Mammary epithelial cell (primary cell): Measurements from ENCODE around the gene ELMOD3.

Experiments
- EZH2 ChIP-seq: IDR thresholded peaks from 2 replicates; pipeline ENCODE4 v1.6.1; 2012; ENCODE audit warnings: low read length, inconsistent platforms, borderline replicate concordance
- TF ChIP-seq, protein P1 (sequence below), 2 donors: IDR thresholded peaks in 1 of 2; conservative IDR thresholded peaks in 1 of 2; 2 replicates each; pipeline ENCODE4 v1.5.1; 2011 to 2012; ENCODE audit warnings: inconsistent platforms in 2 of 2, low read length in 2 of 2, mild to moderate bottlenecking in 2 of 2, control low read depth in 1 of 2, low read depth in 1 of 2; ENCODE audit not compliant: insufficient read depth in 1 of 2; ENCODE audit errors: extremely low read depth in 1 of 2

DNA sequence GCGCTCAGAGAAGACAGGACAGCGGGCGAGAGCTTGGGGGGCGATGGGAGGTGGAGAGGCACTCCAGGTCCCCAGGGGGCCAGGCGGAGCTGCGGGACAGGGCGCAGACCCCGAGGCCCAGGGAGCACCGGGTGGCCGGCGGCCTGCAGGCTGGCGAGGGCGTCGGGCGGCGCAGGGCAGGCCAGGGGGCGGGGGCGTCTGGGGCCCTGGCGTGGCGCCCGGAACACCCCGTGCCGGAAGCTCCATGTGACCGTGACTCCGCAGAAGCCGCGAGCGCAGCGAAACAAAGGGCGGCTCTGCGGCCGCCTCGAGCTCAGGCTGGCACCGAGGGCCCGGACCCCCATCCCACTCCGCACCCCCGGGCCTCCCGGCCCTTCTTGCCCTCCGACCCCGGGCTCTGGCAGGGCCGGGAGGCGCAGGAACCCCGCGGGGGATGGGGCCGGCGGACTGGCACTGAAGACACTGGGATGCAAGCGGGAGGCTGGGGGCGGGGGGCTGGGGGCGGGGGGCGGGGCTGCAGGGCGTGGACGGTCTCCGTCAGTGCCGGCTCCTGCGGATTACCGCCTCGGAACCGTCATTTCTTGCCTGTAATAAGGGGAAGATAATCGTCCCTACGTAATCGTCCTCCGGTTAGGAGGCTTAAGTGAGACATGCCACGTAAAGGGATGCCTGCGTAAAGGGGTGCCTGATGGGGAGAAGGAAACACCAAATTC lies 83.1 kb downstream of the ELMOD3 start:
- TF ChIP-seq, protein P1, sequence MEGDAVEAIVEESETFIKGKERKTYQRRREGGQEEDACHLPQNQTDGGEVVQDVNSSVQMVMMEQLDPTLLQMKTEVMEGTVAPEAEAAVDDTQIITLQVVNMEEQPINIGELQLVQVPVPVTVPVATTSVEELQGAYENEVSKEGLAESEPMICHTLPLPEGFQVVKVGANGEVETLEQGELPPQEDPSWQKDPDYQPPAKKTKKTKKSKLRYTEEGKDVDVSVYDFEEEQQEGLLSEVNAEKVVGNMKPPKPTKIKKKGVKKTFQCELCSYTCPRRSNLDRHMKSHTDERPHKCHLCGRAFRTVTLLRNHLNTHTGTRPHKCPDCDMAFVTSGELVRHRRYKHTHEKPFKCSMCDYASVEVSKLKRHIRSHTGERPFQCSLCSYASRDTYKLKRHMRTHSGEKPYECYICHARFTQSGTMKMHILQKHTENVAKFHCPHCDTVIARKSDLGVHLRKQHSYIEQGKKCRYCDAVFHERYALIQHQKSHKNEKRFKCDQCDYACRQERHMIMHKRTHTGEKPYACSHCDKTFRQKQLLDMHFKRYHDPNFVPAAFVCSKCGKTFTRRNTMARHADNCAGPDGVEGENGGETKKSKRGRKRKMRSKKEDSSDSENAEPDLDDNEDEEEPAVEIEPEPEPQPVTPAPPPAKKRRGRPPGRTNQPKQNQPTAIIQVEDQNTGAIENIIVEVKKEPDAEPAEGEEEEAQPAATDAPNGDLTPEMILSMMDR (conservative IDR thresholded peaks at IDR 0.05 in 1 of 2, IDR thresholded peaks at IDR 0.05 in 1 of 2; ENCODE audit: extremely low read depth in 1 of 2, insufficient read depth in 1 of 2, low read depth in 1 of 2, low read length in 2 of 2): no peak
- TF ChIP-seq EZH2: no peak
